GM18873 (cell line): Measurements from ENCODE around the gene EXOSC2.

Experiments
- ATAC-seq: cut with Tn5 transposase; IDR thresholded peaks from one replicate; pipeline ENCODE4 v1.9.1; 2021; ENCODE audit warnings: mild to moderate bottlenecking, moderate library complexity, moderate number of reproducible peaks; ENCODE audit not compliant: unreplicated experiment, low FRiP score

The EXOSC2 gene

DNA sequence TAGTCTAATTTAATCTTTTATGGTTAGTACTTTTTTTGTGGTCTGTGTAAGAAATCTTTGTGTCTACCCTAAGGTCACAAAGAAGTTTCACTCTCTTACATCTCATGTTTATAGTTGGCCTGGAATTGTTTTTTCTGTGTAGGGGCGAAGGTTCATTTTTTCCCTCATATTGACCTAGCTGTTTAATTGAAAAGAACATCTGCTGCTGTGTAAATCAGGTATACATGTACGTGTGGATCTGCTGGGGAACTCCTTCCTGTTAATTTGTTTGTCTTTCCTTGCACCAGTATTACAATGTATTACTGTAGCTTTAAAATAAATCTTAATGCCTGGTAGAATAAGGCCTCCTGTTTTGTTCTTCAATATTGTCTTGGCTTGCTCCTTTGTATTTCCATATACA, 37.8 kb downstream of the EXOSC2 start:
- no peak for ATAC-seq

DNA sequence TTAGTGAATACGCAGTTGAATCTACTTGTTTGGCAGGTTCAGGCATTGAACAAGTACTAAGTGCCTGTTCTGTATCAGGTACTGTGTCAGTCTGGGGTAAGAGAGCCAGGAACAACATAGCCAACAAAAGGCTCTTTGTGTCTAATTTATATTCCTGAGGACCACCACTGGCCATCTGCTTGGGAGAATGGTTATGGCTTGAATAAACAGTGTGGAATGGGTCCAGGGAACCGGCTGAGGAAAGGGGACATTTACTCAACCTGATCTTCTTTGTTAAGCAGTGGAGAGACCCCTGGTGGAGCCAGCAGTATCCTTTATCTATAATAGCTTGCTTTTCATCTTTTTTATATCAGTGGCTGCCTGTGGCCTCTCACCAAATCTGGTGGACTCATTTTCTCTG, 38.6 kb downstream of the EXOSC2 start:
- ATAC-seq: no peak

DNA sequence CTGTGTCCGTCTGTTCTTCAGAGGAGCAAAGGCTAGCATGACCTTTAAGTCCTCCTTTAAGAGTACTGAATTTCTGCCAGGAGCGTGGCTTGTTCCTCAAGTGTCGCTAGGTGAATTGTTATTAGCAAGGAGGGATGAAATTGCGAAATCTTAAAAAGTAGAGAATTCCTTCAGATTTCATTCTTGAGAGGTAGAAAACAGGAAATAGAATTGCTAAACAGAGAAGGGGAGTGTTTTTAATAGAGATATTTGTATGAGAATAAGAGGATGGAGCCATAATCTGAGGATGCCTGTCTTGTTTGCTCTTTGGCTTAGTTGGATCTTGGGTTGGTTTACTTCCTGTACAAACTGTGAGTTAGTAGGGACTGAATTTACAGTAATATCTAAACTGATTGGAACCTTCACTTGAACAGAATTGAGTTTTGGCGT, 39.2 kb downstream of the EXOSC2 start:
- no peak for ATAC-seq

DNA sequence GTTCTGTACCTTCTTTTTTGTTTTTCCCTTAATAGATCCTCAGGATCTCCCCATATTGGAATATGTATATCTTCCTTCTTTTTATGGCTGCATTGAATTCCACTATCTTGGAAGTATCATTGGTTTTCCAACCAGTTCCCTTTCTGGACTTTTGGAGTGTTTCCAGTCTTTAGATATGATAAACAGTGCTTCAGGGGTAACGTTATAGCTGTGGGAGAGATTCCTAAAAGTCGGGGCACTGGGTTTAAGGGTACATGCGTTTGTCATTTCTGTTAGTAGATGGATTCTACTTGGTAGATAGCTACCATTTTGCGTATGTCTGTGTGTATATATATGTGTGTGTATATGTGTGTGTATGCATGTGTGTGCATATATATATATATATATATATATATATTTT, 42.0 kb downstream of the EXOSC2 start:
- no peak for ATAC-seq

DNA sequence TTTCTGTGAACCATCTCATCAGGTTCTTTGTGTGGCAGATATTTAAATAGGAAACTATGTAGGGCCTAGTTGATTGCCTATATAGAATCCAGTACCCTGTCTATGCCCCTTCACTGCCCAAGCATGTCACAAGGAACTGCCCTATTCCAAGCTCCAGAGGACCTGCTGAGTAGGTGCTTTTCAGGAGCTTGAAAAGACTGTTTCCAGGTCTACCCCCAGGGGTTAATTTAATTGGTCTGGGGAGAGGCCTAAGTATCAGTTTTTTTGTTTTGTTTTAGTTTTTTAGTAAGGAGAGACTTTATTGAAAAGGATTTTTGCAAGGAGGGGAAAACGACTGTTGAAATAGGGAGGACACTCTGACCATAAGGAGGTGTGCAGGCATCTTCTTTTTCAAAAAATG, 43.3 kb downstream of the EXOSC2 start:
- ATAC-seq: no peak

DNA sequence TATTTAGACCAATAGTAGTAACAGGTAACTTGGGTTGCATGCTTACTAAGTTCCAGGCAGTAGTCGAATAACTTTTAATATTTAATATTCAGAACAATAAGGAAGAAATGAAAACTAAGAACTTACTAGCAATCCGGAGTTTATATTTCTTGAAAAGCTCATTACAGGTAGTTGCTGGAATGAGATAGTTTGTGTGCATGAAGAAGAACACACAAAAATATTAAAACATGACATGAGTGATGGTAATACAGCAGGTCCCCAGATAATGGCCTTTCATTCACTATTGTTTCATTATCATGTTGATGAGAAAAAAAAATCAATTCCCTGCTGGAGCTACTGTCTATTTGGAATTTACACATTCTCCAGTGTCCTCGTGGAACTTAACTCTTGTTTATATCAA, 44.7 kb downstream of the EXOSC2 start:
- no peak for ATAC-seq

DNA sequence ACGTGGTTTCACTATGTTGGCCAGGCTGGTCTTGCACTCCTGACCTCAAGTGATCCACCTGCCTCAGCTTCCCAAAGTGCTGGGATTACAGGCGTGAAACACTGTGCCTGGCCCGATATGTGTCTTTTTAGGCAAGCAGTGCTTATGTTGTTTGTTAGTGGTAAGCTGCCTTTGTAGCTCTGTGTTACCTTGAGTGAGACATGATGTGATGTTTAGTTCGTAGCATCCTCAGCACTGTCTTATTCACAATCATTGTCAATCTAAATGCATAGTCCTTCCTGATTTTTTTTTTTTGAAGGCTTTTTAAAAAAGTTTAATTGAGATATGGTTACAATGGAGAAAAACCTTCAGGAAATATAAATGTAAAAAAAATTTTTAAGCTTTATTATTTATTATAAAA, 45.5 kb downstream of the EXOSC2 start:
- ATAC-seq: no peak

DNA sequence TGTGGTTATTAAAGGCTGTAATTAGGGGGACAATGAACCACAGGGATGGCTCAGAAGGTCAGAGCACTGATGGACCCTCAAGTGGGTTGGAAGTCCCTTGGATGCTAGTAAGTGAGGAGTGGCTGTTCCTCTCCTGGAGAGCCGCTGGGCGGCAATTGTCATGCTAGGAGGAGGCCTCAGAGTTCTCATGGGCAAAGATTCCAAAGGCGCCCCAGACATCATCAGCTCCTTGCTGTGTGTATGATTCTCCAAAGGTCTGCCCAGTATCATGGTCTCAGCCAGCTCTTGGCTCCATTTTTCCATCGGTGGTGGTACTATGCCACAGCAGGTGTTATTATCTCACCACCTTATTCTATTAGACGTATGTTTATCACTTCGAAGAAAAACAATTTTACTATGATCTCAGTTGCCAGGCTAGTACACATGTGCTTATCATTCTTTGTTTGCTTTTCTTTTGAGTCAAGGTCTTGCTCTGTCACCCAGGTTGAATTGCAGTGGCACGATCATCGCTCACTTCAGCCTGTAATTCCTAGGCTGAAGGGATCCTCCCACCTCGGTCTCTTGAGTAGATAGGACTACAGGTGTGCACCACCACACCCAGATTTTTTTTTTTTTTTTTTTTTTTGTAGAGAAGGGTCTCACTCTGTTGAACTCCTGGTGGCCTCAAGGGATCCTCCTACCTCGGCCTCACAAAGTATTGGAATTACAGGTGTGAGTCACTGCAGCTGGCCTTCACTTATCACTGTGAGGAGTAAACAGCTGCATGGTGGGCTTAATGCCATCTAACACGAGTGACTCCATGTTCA, 46.8 kb downstream of the EXOSC2 start:
- ATAC-seq: no peak

DNA sequence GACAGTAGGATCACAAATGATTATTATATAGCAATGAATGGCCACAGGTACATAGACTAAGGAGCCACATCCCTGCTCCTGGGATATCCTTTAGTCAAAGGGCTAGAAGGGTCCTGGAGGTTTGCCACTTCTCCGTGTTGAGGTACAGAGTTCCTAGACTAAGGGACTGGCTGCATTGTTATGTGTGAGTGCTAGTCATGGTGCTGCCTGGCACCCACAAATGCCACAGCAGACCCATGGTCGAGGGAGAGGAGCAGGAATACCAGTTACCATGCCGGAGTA, 47.4 kb downstream of the EXOSC2 start:
- ATAC-seq: no peak

DNA sequence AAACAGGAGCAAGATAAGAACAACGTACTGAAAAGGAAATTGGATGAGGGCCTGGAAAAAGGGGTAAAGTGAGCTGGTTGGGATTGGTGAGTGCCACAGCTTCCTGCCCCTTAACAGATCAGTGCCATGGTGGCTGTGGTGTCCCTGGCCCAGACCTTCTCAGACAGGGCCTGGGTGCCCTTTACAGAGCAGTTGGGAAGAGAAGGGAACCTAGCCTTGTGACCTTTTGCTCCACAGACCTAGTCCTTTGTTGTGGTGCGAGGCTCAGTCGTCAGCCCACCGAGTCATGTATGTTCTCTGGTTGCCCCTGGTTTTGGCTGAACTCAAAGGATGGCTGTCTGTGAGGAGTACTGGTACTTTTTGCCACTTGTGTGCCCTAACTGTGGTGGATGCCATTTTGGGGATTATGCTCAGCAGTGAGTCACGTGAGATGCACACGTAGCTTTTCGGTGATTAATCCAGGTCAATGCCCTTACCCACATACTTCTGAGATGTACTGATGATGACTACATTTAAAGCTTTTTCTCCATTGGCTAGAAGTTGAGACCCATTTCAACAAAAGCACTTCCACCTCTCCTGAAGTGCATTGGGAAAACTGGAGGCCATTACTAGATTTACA, 48.4 kb downstream of the EXOSC2 start:
- no peak for ATAC-seq

DNA sequence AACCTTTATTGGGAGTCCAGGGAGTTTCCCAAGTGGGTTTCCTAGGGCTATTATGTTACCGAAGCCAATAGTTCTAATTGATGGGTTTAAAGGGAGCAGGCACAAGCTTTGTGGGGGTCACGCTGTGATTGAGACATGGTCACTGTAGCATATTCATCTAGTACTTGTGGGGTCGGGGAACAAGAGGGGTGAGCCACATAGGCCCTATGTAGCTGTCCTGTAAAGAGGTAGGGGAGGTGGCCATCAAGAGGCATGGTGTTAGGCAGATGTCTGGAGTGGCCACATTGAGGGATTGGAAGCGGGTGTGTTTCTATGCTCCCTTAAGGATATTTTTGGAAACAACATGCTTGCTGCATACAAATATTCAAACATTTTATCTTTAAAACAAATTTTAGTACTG, 50.1 kb downstream of the EXOSC2 start:
- no peak for ATAC-seq

DNA sequence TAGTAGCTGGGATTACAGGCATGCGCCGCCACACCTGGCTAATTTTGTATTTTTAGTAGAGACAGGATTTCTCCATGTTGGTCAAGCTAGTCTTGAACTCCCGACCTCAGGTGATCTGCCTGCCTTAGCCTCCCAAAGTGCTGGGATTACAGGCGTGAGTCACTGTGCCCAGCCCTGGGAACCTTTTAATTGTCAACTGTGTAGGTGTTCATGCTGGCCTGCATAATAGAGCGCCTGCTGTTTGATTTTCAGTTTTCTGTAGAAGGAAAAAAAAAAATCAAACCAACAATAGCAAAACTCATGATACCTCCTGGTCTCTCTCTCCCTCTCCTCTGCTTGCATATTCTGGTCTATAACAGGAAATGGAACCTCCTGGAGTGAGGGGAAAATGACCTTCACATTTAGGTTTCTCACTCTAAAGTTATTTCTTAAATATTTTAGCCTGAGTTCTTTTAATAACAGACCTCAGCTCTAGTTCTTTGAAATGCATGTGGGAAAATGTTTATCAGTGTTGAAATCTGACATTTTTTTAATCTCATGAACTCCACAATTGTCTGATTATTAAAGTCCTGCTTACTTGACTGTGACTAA, 51.7 kb downstream of the EXOSC2 start:
- no peak for ATAC-seq

DNA sequence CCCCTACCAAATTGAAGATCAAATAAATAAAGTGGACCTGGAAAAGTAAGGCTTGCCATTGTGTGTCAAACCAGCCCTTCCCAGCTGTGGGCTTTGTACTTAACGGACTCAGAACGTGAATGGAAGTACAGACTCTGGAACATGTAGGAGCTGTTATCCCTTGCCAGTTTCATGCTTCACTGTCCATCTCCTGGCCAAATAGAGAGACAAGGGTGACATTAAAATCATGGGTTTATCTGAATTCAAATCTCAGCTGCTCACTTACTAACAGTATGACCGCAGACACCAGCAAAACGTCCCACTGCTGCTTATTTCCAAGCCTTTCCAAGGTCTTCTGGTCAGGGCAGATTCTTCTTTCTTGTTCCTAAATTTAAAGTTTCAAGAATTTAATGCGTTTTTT, 52.2 kb downstream of the EXOSC2 start:
- no peak for ATAC-seq

DNA sequence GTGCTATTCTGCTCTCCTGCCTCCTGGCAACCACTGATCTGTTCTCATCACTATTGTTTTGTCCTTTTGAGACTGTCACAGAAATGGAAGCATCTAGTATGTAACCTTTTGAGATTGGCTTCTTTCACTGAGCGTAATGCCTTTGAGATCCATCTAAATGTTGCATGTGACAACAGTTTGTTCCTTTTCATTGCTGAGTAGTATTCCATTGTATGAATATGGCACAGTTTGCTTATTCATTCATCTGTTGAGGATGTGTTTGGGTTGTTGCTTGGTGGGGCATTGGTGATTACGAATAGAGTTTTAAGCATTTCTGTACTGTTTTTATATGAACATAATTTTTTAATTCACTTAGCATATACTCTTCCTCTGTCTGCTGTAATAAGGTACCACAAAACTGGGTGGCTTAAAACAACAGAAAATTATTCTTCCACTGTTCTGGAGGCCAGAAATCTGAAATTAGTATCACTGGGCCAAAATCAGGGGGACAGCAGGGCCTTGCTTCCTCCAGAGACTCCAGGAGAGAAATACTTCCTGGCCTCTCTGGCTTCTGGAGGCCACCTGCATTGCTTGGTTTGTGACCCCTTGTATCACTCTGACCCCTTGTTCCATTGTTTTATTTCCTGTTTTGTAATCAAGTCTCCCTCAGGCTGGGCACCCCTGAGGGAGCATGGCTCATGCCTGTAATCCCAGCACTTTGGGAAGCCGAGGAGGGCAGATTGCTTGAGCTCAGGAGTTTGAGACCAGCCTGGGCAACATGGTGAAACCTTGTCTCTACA, 53.0 kb downstream of the EXOSC2 start:
- ATAC-seq: no peak

DNA sequence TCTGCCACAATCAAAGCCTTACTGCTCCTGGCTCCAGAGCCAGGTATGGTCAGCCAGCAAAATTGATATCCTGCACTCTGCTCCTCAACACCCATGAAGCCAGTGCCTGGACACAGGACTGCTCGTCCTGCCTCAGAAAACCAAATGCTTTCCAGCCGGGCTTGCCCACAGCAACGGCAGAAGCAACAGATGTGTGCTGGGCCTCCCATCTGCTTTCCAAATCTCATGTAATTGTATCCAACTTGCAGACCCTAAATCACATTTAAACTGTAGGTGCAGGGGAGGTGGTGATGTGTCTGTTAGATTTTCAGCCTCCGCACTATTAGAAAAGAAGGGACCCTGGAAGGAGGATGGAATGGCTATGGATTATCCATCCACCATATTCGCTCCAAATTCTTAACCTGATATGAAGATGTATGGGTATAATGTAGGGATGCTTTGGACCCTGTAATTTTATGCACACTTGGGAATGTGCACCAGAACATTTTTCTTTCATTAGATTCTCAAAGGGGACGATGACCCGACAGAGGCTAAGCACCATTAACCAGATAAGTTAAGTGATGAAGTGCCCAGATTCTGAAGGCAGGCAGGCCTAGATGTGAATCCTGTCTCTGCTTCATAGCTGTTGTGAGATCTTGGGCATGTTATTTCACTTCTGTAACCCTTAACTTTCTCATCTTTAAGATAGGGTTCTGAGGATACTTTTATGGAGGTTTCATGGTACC, 58.2 kb downstream of the EXOSC2 start:
- no peak for ATAC-seq
